NCI-H748 (cell line): ENCODE measurements around the gene ATP6V0A1.
"Not testable (repeated sequence)": the region's sequence is repeated elsewhere in the genome, so short reads cannot be mapped to it uniquely, and the experiment has no call there.

Experiments used
- DNase-seq: peaks from one replicate; lab custom pipeline; 2025; ENCODE audit not compliant: unreplicated experiment; lab: John Stamatoyannopoulos, UW

The ATP6V0A1 gene

DNA sequence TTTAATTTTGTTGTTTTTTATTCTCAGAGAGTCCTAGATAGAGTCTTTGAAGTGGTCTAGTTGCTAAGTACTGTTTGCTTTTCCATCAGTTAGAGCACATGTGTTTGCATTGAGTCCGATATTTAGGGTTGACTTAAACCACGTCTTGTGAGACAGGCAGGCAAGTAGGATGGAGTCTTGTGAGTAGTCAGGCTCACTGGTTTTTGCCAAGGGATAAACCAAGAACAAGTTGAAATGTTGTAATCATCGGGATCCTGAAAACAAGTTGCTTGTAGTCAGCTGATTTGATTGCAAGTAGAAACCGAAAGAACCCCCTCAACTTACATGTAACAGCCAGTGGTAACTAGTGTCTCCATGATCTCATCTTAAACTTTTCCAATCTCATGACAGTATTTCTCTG is 17.2 kb downstream of the ATP6V0A1 start:
- DNase-seq, result no peak

DNA sequence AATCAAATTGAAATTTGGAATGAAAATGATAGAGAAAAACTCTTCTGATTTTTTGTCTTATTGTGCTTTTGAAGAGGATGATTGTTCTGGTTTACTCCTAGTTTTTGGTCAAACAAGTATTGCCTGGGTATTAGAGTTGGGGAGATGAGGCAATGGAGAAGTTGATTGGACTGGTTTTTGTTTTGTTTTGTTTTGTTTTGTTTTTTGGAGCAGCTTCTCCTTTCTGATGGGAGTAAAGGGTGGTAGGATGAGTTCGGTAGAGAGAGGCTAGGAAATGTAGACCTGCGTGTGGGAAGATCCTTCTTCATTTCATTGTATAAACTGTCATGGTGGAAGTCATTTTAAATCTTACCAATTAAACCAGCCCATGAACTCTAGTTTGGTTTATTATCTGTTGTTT is 17.7 kb downstream of the ATP6V0A1 start:
- no peak for DNase-seq

DNA sequence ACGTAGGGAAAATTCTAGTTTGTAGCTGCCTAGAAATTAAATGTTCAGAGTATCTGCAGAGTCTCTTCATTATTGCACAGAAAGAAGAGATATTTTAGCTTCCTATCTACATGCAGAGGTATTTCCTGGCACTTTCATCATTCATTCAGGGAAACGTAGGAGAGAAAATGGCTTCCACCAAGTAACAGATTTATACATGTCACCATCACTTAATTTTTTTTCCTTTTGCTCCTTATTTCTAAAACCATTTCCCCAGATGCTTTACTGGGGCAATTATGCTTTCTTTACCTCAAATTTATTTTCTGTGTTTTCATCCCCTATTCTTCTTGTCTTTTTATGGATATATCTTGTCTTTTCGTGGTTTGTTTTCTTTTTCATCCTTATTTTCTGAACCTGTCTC is 18.5 kb downstream of the ATP6V0A1 start:
- DNase-seq, result no peak

DNA sequence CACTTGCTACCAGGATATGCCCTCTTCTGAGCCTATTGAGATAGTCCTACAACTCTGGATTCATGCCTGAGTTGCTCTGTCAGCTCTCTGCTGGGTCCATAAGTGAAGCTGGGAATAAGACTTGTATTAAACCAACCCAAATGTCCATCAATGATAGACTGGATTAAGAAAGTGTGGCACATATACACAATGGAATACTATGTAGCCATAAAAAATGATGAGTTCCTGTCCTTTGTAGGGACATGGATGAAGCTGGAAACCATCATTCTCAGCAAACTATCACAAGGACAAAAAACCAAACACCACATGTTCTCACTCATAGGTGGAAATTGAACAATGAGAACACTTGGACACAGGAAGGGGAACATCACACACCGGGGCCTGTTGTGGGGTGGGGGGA is 19.1 kb downstream of the ATP6V0A1 start:
- not testable (repeated sequence) for DNase-seq

DNA sequence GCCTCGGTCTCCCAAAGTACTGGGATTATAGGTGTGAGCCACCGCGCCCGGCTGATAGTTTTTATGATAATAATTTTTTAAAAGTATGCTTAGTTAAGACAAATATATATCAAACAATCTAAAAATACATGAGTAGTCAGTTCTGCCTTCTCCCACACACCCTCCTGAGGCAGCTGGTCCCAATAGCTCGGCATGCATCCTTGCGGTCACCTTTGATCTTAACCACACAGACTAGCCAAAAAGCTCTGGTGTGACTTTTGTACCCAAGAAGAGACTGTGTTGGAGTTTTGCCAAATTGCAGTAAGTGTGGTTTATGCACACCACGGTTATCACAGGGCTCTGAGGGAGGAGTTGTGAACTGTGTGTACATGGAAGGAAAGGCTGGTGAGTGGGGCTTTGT is 25.6 kb downstream of the ATP6V0A1 start:
- DNase-seq, result no peak

DNA sequence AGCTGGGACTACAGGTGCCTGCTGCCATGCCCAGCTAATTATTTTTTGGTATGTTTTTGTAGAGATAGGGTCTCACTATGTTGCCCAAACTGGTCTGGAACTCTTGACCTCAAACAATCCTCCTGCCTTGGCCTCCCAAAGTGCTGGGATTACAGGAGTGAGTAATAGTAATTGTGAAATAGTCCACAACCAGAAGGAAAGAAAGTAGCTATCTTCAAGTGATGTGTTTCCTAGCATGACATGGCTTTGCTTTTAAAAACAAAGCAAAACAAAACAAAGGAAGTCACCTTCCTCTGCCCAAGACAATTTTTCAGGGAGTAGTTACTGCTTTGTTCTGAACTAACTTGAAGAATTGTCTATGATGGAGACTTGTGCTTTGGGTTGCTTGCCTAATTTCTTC is 27.0 kb downstream of the ATP6V0A1 start:
- no peak for DNase-seq

DNA sequence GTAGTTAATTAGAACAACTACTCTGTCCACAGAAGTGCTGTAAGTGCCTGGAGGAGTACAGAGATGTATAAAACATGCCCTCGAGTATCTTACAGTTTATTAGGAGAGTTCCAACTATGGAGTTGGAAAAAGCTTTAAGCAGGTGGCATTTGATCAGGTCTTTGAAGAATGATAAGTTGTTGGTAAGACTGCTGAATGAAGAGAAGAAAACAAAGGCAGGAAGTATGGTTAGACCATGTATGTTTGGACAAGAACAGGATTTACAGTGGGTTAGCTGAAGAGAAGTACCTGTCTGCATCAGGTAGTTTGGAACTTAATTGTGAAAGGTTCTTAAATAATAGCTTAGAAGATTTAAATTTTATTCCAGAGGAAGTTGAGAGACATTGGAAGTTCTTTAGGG is 29.4 kb downstream of the ATP6V0A1 start:
- DNase-seq, result no peak

DNA sequence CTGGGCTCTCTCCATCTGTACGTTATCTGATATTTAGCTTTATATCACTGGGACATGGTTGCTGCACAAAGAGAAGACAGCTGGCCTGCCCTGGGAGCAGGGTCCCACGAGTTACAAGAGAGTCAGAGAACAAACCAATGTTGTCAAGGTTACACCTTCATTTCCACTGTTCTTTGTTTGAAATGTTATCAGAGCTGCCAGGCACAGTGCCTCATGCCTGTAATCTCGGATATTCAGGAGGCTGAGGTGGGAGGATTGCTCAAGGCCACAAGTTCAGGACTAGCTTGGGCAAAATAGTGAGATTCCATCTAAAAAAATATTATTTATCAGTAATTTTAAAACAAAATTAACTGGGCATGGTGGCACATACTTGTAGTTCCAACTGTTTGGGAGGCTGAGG is 34.6 kb downstream of the ATP6V0A1 start:
- DNase-seq, result no peak

DNA sequence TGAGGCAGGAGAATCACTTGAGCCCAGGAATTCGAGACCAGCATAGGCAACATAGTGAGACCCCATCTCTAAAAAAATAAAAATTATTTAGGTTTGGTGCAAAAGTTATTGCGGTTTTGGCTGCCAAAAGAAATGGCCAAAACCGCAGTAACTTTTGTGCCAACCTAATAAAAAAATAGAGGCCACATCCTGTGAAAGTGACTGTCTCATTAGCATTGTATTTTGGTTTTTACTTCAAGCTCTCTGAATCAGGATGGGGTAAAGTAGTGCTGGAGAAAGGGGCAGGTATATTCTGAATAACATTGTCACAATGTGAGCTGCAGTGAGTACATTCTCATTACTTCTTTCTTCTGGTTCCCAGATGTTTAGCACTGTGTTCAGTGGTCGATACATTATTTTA is 36.0 kb downstream of the ATP6V0A1 start:
- DNase-seq, result no peak

DNA sequence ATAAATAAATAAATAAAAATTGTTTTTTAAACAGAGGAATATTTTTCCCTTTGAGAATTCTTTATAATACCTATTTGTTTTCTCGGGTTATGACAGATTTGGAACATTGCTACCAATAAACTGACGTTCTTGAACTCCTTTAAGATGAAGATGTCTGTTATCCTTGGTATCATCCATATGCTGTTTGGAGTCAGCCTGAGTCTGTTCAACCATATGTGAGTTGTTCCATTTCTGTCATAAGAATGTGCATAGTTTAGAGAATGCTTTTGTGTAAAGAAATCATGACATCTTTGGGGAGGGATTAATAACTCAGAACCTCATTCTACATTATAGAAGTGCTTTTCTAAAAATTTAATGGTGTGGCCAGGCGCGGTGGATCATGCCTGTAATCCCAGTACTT is 40.1 kb downstream of the ATP6V0A1 start:
- DNase-seq, result no peak

DNA sequence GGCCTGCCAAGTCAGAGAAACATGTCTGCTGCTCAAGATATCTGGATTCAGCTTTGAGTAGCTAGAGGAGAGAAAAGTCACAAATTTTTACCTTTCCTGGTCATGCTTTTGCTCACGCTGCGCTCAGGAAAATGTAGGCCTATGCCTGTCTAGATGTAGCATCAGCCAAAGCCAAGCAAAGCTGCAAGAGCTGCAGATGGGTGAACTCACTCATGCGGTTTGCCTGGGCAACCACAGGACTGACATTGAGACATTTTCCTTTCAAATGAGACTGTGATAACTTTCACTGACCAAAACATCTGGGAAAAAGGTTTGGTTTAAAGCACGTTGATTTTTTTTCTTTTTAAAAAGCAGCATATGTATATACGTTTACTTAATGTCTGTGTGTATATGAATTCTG is 43.4 kb downstream of the ATP6V0A1 start:
- no peak for DNase-seq

DNA sequence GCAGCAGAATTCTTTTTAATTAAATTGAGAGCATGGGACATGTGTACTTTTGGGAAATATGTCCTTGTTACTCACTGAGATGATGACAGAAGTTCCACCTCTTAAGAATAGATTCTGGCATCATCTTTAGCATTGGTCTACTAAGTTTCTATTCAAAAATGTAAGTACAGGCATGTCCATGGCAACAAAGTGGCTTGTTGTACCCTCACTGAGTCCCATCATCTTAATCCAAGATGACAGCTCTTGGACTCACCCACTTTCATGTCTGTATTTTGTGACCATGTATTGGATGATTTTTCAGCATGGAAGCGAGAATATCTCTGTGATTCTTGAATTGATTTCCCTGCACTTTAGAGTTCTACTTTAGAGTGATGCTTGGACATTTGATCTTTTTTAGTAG is 44.2 kb downstream of the ATP6V0A1 start:
- no peak for DNase-seq

DNA sequence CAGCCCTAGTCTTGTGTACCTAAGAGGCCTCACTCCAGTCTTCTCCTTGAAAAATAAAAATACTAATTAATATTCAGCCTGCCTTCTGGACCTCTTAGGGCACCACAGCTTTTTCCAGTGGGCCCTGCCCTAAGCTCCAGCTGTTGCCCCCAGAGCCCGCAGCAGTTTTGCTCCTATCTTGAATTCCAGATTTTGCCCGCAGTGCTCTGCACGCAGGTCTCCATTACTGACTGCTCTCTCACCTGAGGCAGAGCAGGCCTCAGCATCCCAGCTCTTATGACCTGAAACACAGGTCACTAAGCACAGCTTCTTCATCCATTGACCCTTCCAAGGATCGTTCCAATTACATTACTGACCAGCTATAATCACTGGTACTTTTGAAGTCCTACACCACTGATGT is 49.0 kb downstream of the ATP6V0A1 start:
- no peak for DNase-seq

DNA sequence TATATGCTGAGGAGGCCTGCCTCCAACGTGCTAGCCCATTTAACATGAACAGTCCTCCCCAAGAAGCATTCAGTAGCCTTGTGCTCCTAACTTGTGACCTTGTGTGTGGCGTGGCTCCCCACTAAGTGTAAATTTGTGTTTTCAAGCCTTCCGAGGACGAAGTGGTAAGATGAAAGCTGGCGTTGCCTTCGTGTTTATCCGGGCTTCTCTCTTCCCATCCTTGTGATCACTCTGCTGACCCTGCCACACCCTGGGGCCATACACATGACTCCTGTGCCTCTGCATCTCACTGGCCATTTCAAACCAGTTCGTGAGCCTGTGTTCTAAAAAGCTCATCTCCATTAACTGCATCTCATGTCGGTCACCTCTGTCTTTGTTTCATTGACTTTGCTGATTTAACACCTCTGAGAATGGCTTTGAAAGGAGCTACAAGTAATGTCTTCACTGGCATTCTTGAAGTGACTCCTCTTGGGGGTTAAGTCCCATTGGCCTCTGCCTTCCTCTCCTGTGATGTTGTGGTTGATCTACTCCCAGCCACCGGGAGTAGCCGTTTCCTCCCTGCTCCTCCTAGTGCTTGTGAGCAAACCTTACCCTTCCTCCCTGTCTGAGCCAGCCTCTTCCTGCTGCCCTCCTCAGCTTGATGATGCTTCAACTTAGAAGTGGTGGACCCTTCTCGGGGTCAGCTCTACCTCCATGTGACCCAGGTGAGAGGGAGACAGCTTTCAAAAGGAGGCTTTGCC is 49.9 kb downstream of the ATP6V0A1 start:
- DNase-seq, result no peak

DNA sequence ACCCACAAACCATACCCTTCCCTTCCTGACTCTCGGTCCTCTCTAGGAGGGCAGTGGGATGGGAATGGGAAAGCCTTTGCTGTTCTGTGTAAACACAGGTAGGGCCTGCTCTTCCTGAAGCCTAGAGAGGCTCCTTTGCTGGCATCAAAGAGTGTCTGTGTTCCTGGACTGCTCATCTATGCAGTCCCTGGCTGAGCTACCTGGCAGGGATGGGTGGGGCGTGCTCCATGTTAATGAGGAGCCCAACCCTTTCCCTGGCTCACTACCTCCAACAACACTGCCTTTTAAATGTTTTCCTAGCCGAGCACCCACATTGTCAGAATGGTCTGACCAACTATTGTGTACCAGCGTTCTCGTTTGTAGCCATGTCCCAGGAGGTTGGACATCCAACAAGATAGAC is 50.7 kb downstream of the ATP6V0A1 start:
- DNase-seq, result no peak

DNA sequence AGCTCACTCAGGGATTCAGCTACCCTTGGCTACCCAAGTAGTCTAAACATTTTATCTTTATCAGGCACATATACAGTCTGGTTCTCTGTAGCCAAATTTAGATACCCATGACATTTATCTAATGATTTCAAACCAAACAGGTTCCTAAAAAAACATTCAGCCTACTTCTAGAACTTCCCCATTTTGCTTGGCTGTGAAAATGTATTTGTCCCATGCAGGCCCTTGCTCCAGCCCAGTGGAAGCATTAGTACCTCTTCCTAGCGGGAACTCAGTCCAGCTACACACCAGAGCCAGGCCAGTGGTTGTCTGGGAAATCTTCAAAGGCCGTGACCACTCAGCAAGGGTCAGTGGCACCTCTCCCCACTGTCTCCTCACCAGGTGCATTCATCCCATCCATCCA is 51.2 kb downstream of the ATP6V0A1 start:
- no peak for DNase-seq

DNA sequence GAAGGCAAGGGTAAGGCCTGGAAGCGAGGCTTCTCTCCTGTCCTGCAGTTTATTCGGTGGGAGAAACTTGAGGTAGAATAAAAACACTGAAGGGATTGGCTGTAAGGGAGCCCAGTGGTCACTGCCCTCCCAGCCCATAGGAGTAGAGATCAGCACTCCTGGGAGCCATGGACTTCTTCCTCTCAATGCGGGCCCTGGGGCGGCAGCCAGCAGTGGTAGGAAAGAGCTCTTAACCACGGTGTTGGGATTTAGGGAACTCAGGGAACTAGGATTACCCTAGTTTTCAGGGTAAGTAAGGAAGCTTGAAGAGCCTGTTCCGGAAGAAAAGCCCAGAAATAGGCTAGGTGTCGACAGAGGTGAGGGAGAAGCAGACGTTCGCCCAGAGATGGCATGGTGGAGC is 53.6 kb downstream of the ATP6V0A1 start:
- DNase-seq, result no peak

DNA sequence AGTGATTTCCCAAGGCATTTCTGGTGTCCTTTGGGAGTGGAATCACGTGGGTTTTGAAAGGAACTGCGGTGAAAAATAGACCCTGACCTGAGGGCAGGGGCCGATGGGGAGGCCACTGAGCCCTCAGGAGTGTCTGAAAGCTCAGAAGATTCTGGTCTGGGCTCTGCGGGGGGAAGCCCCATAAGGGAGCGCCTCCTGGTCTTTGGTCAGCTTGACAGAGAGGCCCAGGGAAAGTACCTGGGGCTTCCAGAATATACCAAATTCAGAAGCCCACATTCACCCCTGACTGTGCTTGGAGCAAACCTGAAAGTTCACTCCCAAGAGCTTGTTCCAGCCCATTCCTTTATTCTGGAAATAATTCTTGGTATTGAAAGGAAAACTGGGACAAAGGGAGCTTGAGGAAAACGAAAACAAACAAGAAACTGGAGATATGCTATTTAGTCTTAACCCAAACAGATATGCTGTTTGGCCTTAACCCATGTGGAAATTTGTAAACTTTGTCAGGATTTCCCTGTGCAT is 54.1 kb downstream of the ATP6V0A1 start:
- DNase-seq, result no peak

DNA sequence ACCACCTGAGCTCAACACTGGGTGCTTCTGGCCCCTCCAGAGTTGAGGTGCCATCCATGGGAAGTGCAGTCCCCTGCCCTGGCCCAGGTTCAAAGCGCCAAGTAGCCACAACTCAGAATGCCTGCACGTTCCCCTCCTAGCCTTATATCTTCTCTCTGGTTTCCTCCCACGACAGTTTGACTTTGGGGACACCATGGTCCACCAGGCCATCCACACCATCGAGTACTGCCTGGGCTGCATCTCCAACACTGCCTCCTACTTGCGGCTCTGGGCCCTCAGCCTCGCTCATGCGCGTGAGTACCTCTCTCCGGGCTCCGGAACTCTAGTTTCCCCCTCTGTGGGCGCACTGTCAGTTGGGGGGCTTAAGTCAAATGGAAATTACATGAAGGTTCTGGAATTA is 55.0 kb downstream of the ATP6V0A1 start:
- no peak for DNase-seq

DNA sequence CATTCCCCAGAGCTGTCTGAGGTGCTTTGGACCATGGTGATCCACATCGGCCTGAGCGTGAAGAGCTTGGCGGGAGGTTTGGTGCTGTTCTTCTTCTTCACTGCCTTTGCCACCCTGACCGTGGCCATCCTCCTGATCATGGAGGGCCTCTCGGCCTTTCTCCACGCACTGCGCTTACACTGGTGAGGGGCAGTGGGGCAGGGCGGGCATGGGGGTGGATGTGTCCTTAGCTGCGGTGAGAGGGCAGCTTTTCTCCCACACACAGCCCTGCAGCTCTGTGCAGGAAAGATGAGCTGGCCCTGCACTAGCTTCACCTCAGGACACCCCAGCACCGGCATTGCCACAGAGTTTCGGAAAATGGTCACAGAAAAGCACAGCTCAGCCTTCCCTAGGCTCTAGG is 55.6 kb downstream of the ATP6V0A1 start:
- DNase-seq, result no peak

DNA sequence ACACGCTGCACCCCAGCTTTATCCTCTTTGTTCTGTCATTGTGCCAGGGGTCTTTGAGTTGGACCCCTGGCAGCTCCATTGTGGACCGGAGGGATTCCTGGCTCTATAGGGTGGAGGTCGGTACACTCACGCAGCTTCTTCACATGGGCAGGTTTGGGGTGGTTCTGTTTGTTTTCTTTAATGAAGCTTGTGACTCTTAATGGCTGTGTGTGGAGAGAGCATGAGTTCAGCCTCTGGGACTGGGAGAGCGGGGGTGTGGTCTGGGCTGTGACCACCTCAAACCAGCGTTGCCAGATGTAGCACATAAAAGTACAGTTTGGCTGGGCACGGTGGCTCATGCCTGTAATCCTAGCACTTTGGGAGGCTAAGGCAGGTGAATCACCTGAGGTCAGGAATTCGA is 56.2 kb downstream of the ATP6V0A1 start:
- no peak for DNase-seq

DNA sequence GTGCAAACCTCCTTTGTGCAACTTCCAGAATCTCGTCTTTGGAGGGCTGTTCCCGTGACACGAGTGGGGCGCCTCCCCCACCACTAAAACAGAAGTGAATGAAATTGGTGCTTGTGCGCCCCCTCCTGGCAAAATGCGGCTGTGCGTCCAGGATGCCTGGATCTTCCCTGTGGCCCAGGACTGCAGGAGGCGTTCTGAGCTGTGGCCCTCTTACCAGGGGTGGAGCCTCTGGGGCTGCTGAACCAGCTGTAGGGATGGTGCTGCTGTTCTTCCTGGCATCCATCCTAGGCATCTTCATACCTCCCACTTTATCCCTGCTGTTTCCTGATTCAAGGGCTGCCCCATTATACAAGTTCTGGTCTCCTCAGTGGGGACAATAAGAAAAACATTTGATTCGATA is 58.8 kb downstream of the ATP6V0A1 start:
- DNase-seq, result peak; percentile 52

DNA sequence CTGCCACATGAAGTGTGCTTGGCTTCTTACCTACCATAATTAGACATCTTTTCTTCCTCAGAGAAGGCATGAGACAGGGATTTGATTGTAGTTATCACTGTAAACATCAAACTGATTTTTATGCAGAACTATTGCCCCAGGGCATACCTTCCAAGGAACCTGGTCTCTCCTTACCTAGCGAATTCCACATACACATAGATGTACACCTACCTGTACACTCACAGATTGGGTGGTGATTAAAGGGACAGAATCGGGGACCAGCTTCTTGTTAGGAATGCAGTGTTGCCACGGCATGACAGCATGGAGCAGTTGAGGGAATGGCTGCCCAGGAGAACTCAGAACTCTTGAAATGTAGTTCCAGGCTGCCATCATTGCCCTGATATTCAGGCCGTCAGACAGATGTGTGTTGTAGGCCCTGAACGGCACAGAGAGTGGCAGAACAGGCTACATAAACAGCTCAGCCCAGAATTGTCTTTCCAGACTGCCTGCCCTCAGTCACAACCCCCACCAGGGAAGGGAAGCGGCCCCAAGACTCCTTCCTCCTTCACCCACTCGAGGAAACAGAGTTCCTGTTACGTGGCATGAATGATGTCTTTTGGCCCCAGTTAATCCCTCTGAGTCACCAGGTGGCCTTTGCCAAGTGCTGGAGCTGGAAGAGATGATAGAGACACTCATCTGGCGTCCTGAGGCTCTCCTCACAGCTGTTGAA is 59.5 kb downstream of the ATP6V0A1 start:
- DNase-seq, result no peak
